B cell (primary cell): Measurements from ENCODE around the gene SLC25A20. TPM values are rescaled to one million over a fixed set of nuclear protein-coding genes. Genes with fewer than 3 reads are reported as not detected.

ENCODE experiments used
- ATAC-seq: fragments of 200-7000 bp; cut with Tn5 transposase; one replicate; pipeline ENCODE4 v1.10.0; 2021; ENCODE audit warnings: low read depth, mild to moderate bottlenecking, moderate number of reproducible peaks, moderate library complexity
- CTCF ChIA-PET: fragments of 350-600 bp; sonication (Branson Sonifier 250); formaldehyde crosslinking; loops from one replicate; lab custom pipeline; 2021; ENCODE audit warnings: antibody characterized with exemption, inconsistent platforms; lab: Charles Lee
- POLR2A ChIA-PET: fragments of 350-600 bp; sonication (Branson Sonifier 250); formaldehyde crosslinking; loops from one replicate; lab custom pipeline; 2021; ENCODE audit warnings: antibody characterized with exemption; lab: Charles Lee
- DNase-seq: peaks from one replicate; pipeline ENCODE4 v3.0.0; 2013
- H2AFZ ChIP-seq: 2 replicates; pipeline ENCODE4 v1.6.1; 2012; ENCODE audit warnings: mild to moderate bottlenecking, low read depth, low read length; ENCODE audit not compliant: insufficient read depth, poor library complexity, severe bottlenecking
- H3K27ac ChIP-seq, 2 donors: 1 replicate in 1 of 2; 2 replicates in 1 of 2; pipeline ENCODE4 v1.5.1; 2012 to 2013; ENCODE audit warnings: low read length in 2 of 2, mild to moderate bottlenecking in 2 of 2, moderate library complexity in 1 of 2
- H3K27me3 ChIP-seq, 4 experiments: fragments of 200-600 bp in 1 of 4; sonication (generic) in 1 of 4; replicated peaks in 1 of 4; 1 replicate in 2 of 4; 2 replicates in 2 of 4; pipeline versions ENCODE4 v1.6.1 to v1.7.0; 2013 to 2016; ENCODE audit warnings: low read length in 3 of 4, mild to moderate bottlenecking in 2 of 4, mixed read lengths in 1 of 4, moderate library complexity in 1 of 4; ENCODE audit not compliant: insufficient read depth in 4 of 4, control insufficient read depth in 3 of 4; ENCODE audit errors: control extremely low read depth in 1 of 4
- H3K36me3 ChIP-seq, 2 experiments: replicated peaks in 1 of 2; 1 replicate in 1 of 2; 2 replicates in 1 of 2; pipeline versions ENCODE4 v1.6.1 to v1.7.1; 2013; ENCODE audit warnings: low read length in 1 of 2; ENCODE audit not compliant: insufficient read depth in 2 of 2, control insufficient read depth in 1 of 2; ENCODE audit errors: control extremely low read depth in 1 of 2, extremely low read depth in 1 of 2
- H3K4me1 ChIP-seq, 2 donors: fragments of 200-600 bp in 1 of 2; sonication (generic) in 1 of 2; 1 replicate in 1 of 2; 2 replicates in 1 of 2; pipeline versions ENCODE4 v1.5.1 to v1.6.1; 2013 to 2017; ENCODE audit warnings: low read length in 2 of 2; ENCODE audit not compliant: control insufficient read depth in 2 of 2, insufficient read depth in 2 of 2
- H3K4me2 ChIP-seq: replicated peaks from 2 replicates; pipeline ENCODE3; 2012; ENCODE audit warnings: mild to moderate bottlenecking, low read depth, low read length; ENCODE audit not compliant: poor library complexity, severe bottlenecking
- H3K4me3 ChIP-seq, 5 experiments: fragments of 200-600 bp in 1 of 5; sonication (generic) in 1 of 5; 1 replicate in 3 of 5; 2 replicates in 2 of 5; pipeline versions ENCODE4 v1.5.1 to v1.7.0; 2011 to 2016; ENCODE audit warnings: low read length in 4 of 5, mild to moderate bottlenecking in 4 of 5, low read depth in 2 of 5, control low read depth in 1 of 5, moderate library complexity in 1 of 5; ENCODE audit not compliant: insufficient read depth in 1 of 5; ENCODE audit errors: control extremely low read depth in 1 of 5, extremely low read depth in 1 of 5
- H3K79me2 ChIP-seq: fragments of 200-600 bp; sonication (generic); one replicate; pipeline ENCODE4 v1.6.0; 2016; ENCODE audit warnings: low read length; ENCODE audit not compliant: control insufficient read depth, insufficient read depth
- H3K9ac ChIP-seq: fragments of 200-600 bp; sonication (generic); 2 replicates; pipeline ENCODE4 v1.6.1; 2017; ENCODE audit warnings: mild to moderate bottlenecking, low read length, moderate library complexity
- H3K9me3 ChIP-seq, 3 donors: one replicate each; pipeline versions ENCODE4 v1.6.1 to v1.7.1; 2013; ENCODE audit warnings: low read length in 2 of 3; ENCODE audit not compliant: control insufficient read depth in 2 of 3, insufficient read depth in 1 of 3; ENCODE audit errors: control extremely low read depth in 1 of 3
- H4K20me1 ChIP-seq: 2 replicates; pipeline ENCODE4 v1.6.0; 2012; ENCODE audit warnings: mild to moderate bottlenecking, low read length; ENCODE audit not compliant: insufficient read depth, control insufficient read depth, poor library complexity, severe bottlenecking
- H3K27ac Mint-ChIP-seq: one replicate; pipeline ENCODE4 v1.8.0; 2021; ENCODE audit warnings: mixed read lengths
- H3K27me3 Mint-ChIP-seq: one replicate; pipeline ENCODE4 v1.8.0; 2021; ENCODE audit warnings: mixed read lengths
- H3K4me1 Mint-ChIP-seq: one replicate; pipeline ENCODE4 v1.8.0; 2021; ENCODE audit warnings: mixed read lengths
- H3K4me3 Mint-ChIP-seq: one replicate; pipeline ENCODE4 v1.8.0; 2021; ENCODE audit warnings: mixed read lengths
- H3K9me3 Mint-ChIP-seq: one replicate; pipeline ENCODE4 v1.8.0; 2022; ENCODE audit warnings: mixed read lengths; ENCODE audit not compliant: insufficient read depth
- CTCF ChIP-seq: fragments of 200-600 bp; IDR thresholded peaks from one replicate; pipeline ENCODE4 v1.8.0; 2022; ENCODE audit warnings: antibody characterized with exemption, mild to moderate bottlenecking
- EZH2 ChIP-seq: IDR thresholded peaks from 2 replicates; pipeline ENCODE4 v1.6.1; 2012; ENCODE audit warnings: borderline replicate concordance, low read depth, mild to moderate bottlenecking, moderate library complexity, low read length; ENCODE audit not compliant: insufficient read depth, poor library complexity, severe bottlenecking
- WGBS: methylation state at CpG from one replicate; pipeline ENCODE4 v1.1.5; 2013; ENCODE audit warnings: missing lambda C conversion rate; ENCODE audit not compliant: insufficient coverage; 5-methylcytosine and 5-hydroxymethylcytosine counted together
- intact Hi-C: fragments of 100-400 bp; cut with micrococcal nuclease; formaldehyde crosslinking; loops from one replicate; pipeline ENCODE4 v1.10.0; 2022
- polyA plus RNA-seq: library from polyadenylated mRNA; depleted of rRNA; stranded (reverse); fragments of >200 nt; gene quantifications from 2 replicates; pipeline ENCODE4 v1.2.3, GENCODE V29; 2012
- total RNA-seq, 2 donors: library from RNA; stranded (reverse); fragments of 120-200 nt in 1 of 2; gene quantifications; 1 replicate in 1 of 2; 2 replicates in 1 of 2; pipeline versions ENCODE4 v1.2.3 to v1.2.4, GENCODE V29; 2013 to 2022

SLC25A20 gene
- total and polyA plus RNA-seq, 2 donors (not counting 1 experiment from before 2014, with no cell fraction given): 12.2 to 19.9 TPM

GRCh38 chr3:48859206-48859605 is 39.5 kb downstream of the SLC25A20 start:
- Mint-ChIP-seq H3K27me3 (no peaks in the 10 kb centered on the region), H3K4me1 (no peaks in the 10 kb centered on the region), H3K27ac (no peak overlapping the region), H3K4me3 (no peak overlapping the region), H3K9me3 (no peaks in the 10 kb centered on the region)
- no peak overlapping the region for H3K4me3 ChIP-seq
- H3K36me3 ChIP-seq: peaks cover 4 to 21% of the 10 kb centered on the region in 2 experiments
- H2AFZ ChIP-seq: no peak overlapping the region
- POLR2A ChIA-PET: no interaction called here
- intact Hi-C loops: no loop called here
- H3K9me3 ChIP-seq: no peaks in the 10 kb centered on the region
- WGBS: no CpG with 5 or more reads among the region's 2 CpGs
- H3K4me2 ChIP-seq: no peak overlapping the region
- no peaks in the 10 kb centered on the region for H3K27me3 ChIP-seq
- ATAC-seq (no peak), DNase-seq (no peak)
- no peak overlapping the region for H3K27ac ChIP-seq
- CTCF ChIA-PET: no interaction called here
- H3K4me1 ChIP-seq: no peaks in the 10 kb centered on the region
- H3K9ac ChIP-seq: no peak overlapping the region
- no peaks in the 10 kb centered on the region for H3K79me2 ChIP-seq
- H4K20me1 ChIP-seq: no peaks in the 10 kb centered on the region
- TF ChIP-seq CTCF (no peak), EZH2 (no peak)

- Histone ChIP-seq H3K9me3 (no peaks in the 10 kb centered on the region), H3K9ac (no peak overlapping the region), H3K4me3 (no peak overlapping the region), H3K4me2 (no peak overlapping the region), H3K27ac (no peak overlapping the region), H3K36me3 (peaks cover 4 to 21% of the 10 kb centered on the region in 2 experiments), H2AFZ (no peak overlapping the region), H3K4me1 (no peaks in the 10 kb centered on the region), H4K20me1 (no peaks in the 10 kb centered on the region), H3K79me2 (no peaks in the 10 kb centered on the region), H3K27me3 (no peaks in the 10 kb centered on the region)
- no peak for TF ChIP-seq CTCF
- no peak for TF ChIP-seq EZH2
- ChIA-PET CTCF (no interaction called here), POLR2A (no interaction called here)
- WGBS: 92% methylated on average over 2 of the region's 2 CpGs
- Mint-ChIP-seq H3K27ac (no peak overlapping the region), H3K9me3 (no peaks in the 10 kb centered on the region), H3K27me3 (no peaks in the 10 kb centered on the region), H3K4me1 (no peaks in the 10 kb centered on the region), H3K4me3 (no peak overlapping the region)
- no peak for DNase-seq
- no peak for ATAC-seq
- intact Hi-C loops: no loop called here
Observed at GRCh38 chr3:48858709-48859108, 40.0 kb downstream of the SLC25A20 start.
